K562 (cell line): ENCODE measurements around the gene CAMK1D.

Source experiments
- BACH1 ChIP-seq: fragments of 200-800 bp; sonication (Bioruptor generic); IDR thresholded peaks from 2 replicates; pipeline ENCODE4 v1.6.1; 2016; ENCODE audit warnings: missing genetic modification characterization, missing compliant biosample characterization
- TF ChIP-seq, protein P1 (sequence below), 3 experiments: fragments of 200-800 bp in 1 of 3; fragments of 250-450 bp in 1 of 3; fragments of 450-650 bp in 1 of 3; sonication (Bioruptor Pico) in 1 of 3; sonication (Bioruptor generic) in 1 of 3; formaldehyde crosslinking in 1 of 3; IDR thresholded peaks; 2 replicates each; pipeline versions ENCODE4 v1.6.1 to v1.8.0; 2016 to 2022; ENCODE audit warnings: mild to moderate bottlenecking in 2 of 3, missing genetic modification characterization in 2 of 3, missing compliant biosample characterization in 1 of 3, moderate library complexity in 1 of 3

DNA sequence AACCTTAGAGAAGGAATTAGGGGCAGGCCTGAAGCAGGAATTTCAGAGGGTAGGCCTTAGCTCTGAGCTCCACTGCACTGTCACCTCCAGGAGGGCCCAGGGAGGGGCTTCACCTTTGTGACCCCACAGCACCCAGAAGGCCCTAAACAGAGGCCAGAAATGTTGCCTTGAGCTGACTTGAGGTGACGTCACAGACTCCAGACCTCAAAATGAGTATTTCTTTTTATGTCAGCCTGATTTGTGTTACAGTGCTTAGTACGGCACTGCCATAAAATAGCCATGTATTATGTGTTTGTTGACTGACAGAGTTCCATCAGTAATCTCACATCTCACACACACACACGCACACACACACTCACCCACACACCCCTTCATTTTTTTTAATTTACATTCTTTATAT is 440.9 kb downstream of the CAMK1D start:
- no peak for TF ChIP-seq BACH1 (tag)
- TF ChIP-seq, protein P1, sequence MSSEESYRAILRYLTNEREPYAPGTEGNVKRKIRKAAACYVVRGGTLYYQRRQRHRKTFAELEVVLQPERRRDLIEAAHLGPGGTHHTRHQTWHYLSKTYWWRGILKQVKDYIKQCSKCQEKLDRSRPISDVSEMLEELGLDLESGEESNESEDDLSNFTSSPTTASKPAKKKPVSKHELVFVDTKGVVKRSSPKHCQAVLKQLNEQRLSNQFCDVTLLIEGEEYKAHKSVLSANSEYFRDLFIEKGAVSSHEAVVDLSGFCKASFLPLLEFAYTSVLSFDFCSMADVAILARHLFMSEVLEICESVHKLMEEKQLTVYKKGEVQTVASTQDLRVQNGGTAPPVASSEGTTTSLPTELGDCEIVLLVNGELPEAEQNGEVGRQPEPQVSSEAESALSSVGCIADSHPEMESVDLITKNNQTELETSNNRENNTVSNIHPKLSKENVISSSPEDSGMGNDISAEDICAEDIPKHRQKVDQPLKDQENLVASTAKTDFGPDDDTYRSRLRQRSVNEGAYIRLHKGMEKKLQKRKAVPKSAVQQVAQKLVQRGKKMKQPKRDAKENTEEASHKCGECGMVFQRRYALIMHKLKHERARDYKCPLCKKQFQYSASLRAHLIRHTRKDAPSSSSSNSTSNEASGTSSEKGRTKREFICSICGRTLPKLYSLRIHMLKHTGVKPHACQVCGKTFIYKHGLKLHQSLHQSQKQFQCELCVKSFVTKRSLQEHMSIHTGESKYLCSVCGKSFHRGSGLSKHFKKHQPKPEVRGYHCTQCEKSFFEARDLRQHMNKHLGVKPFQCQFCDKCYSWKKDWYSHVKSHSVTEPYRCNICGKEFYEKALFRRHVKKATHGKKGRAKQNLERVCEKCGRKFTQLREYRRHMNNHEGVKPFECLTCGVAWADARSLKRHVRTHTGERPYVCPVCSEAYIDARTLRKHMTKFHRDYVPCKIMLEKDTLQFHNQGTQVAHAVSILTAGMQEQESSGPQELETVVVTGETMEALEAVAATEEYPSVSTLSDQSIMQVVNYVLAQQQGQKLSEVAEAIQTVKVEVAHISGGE (CRISPR knock-in tag; IDR thresholded peaks at IDR 0.05) = no peak
